Measurements from ENCODE around the gene CCR4. TPM values are rescaled to one million over a fixed set of nuclear protein-coding genes. Genes with fewer than 3 reads are reported as not detected.
"Not testable (repeated sequence)": the region's sequence is repeated elsewhere in the genome, so short reads cannot be mapped to it uniquely, and the experiment has no call there.

Gene CCR4
- under 1 TPM in 1 of 4 donors, not detected in 3; 0.10 TPM for total RNA-seq
- under 1 TPM in 1 of 3 donors, not detected in 2; 0.03 TPM for polyA plus RNA-seq
- long read RNA-seq, donor 1, result 0 reads
- long read RNA-seq, donor 2, result 0 reads

GRCh38 chr3:32951410-32951811 lies at the start of gene CCR4:
Gene CCR4 (plus strand): TSS chr3:32951644. CDS start chr3:32953423, 1,779 bp downstream.
- intact Hi-C loops (cut with DNase I), result loop anchor here in 1 of 2 donors (5.0 kb wide), 1 partner anchor 421 kb away; no protein-coding TSS in a partner anchor
- ATAC-seq (no peak), DNase-seq (no peak)
- 64 to 67% (median 66%) methylated on average over 9 of the region's 9 CpGs for WGBS, 3 donors
- no peaks in the 10 kb centered on the region for H3K9me3 ChIP-seq
- no peak within 1 kb of the TSS for H3K4me3 ChIP-seq
- no peak for TF ChIP-seq CTCF (IDR thresholded peaks at IDR 0.05)
- H3K4me1 ChIP-seq, result no peaks in the 10 kb centered on the region
- no peaks in the 10 kb centered on the region for H3K36me3 ChIP-seq (ENCODE audit: insufficient read depth in 1 of 2, low read depth in 1 of 2)
- no peak within 1 kb of the TSS for H3K27ac ChIP-seq
- H3K27me3 ChIP-seq (ENCODE audit: insufficient read depth in 3 of 3, low read length in 2 of 3), result no peaks in the 10 kb centered on the region

- DNase-seq, result peak in 1 of 2 donors; percentile 22
- Histone ChIP-seq H3K4me3 (peak overlapping the region; percentile 55), H3K27me3 (ENCODE audit: insufficient read depth in 3 of 3, low read length in 2 of 3) (peaks cover 0 to 15% (median 3%) of the 10 kb centered on the region in 3 donors)
- H3K27ac ChIP-seq; H3K4me1 ChIP-seq; ATAC-seq; intact Hi-C loops (cut with DNase I); H3K9me3 ChIP-seq; H3K36me3 ChIP-seq (ENCODE audit: insufficient read depth in 1 of 2, low read depth in 1 of 2): not testable (repeated sequence)
- WGBS, 3 donors, result 25 to 43% (median 34%) methylated on average over 20 to 31 of the region's 31 CpGs
- TF ChIP-seq CTCF (IDR thresholded peaks at IDR 0.05), result peak; percentile 26
These were observed 48.5 kb upstream of the CCR4 start for GRCh38 chr3:32902887-32903371.

GRCh38 chr3:32903953-32904352 lies 47.5 kb upstream of the CCR4 start:
- no peak overlapping the region for H3K4me3 ChIP-seq
- no peaks in the 10 kb centered on the region for H3K9me3 ChIP-seq
- no peaks in the 10 kb centered on the region for H3K4me1 ChIP-seq
- 94 to 96% (median 96%) methylated on average over 10 of the region's 10 CpGs for WGBS, 3 donors
- no peak overlapping the region for H3K27ac ChIP-seq
- no peak for ATAC-seq
- H3K27me3 ChIP-seq (ENCODE audit: insufficient read depth in 3 of 3, low read length in 2 of 3), result peaks cover 0 to 8% (median 3%) of the 10 kb centered on the region in 3 donors
- no peak for DNase-seq
- intact Hi-C loops (cut with DNase I), result no loop called here
- H3K36me3 ChIP-seq (ENCODE audit: insufficient read depth in 1 of 2, low read depth in 1 of 2), result no peaks in the 10 kb centered on the region
- no peak for TF ChIP-seq CTCF (IDR thresholded peaks at IDR 0.05)

GRCh38 chr3:32909999-32910398 lies 41.4 kb upstream of the CCR4 start:
- H3K4me3 ChIP-seq, result no peak overlapping the region
- DNase-seq (no peak), ATAC-seq (no peak)
- intact Hi-C loops (cut with DNase I), result no loop called here
- no peaks in the 10 kb centered on the region for H3K4me1 ChIP-seq
- no peak for TF ChIP-seq CTCF (IDR thresholded peaks at IDR 0.05)
- H3K27ac ChIP-seq, result no peak overlapping the region
- H3K9me3 ChIP-seq, result no peaks in the 10 kb centered on the region
- no peaks in the 10 kb centered on the region for H3K36me3 ChIP-seq (ENCODE audit: insufficient read depth in 1 of 2, low read depth in 1 of 2)
- WGBS, 3 donors, result 83 to 89% (median 87%) methylated on average over 3 of the region's 3 CpGs
- H3K27me3 ChIP-seq (ENCODE audit: insufficient read depth in 3 of 3, low read length in 2 of 3), result no peaks in the 10 kb centered on the region

GRCh38 chr3:32910954-32911353 lies 40.5 kb upstream of the CCR4 start:
- Histone ChIP-seq H3K36me3 (ENCODE audit: insufficient read depth in 1 of 2, low read depth in 1 of 2) (no peaks in the 10 kb centered on the region), H3K9me3 (no peaks in the 10 kb centered on the region), H3K27ac (no peak overlapping the region), H3K4me3 (no peak overlapping the region), H3K27me3 (ENCODE audit: insufficient read depth in 3 of 3, low read length in 2 of 3) (no peaks in the 10 kb centered on the region), H3K4me1 (no peaks in the 10 kb centered on the region)
- DNase-seq (no peak), ATAC-seq (no peak)
- 88 to 95% (median 94%) methylated on average over 2 of the region's 2 CpGs for WGBS, 3 donors
- TF ChIP-seq CTCF (IDR thresholded peaks at IDR 0.05), result no peak
- intact Hi-C loops (cut with DNase I), result no loop called here
